Activated CD4-positive, alpha-beta memory T cell treated with anti-CD3 and anti-CD28 coated beads, Interleukin-2, amount 10 ng/mL, durations not matched to agents 7 days and 5 days (primary cell): ENCODE measurements around the gene UCN. TPM values are rescaled to one million over a fixed set of nuclear protein-coding genes. Genes with fewer than 3 reads are reported as not detected.
A peak's percentile ranks its signal among the peaks of the same experiment; 100 is the strongest.
"Not testable (repeated sequence)": the region's sequence is repeated elsewhere in the genome, so short reads cannot be mapped to it uniquely, and the experiment has no call there.

Experiments
- CTCF ChIA-PET: fragments of 350-600 bp; sonication (Branson Sonifier 250); formaldehyde crosslinking; loops from one replicate; lab custom pipeline; 2021; ENCODE audit warnings: antibody characterized with exemption, inconsistent platforms; lab: Charles Lee
- POLR2A ChIA-PET: fragments of 350-600 bp; sonication (Branson Sonifier 250); formaldehyde crosslinking; loops from one replicate; lab custom pipeline; 2021; ENCODE audit warnings: antibody characterized with exemption; lab: Charles Lee
- DNase-seq: peaks from one replicate; pipeline ENCODE4 v3.0.0-alpha.2; 2020
- H3K27ac Mint-ChIP-seq: one replicate; pipeline ENCODE4 v1.8.0; 2021; ENCODE audit warnings: mild to moderate bottlenecking, mixed read lengths
- H3K27me3 Mint-ChIP-seq: one replicate; pipeline ENCODE4 v1.8.0; 2021; ENCODE audit warnings: mixed read lengths
- H3K36me3 Mint-ChIP-seq: one replicate; pipeline ENCODE4 v1.8.0; 2021; ENCODE audit warnings: low read depth, mixed read lengths
- H3K4me1 Mint-ChIP-seq: one replicate; pipeline ENCODE4 v1.8.0; 2021; ENCODE audit warnings: mixed read lengths
- H3K4me3 Mint-ChIP-seq: one replicate; pipeline ENCODE4 v1.8.0; 2021; ENCODE audit warnings: mild to moderate bottlenecking, mixed read lengths
- H3K9me3 Mint-ChIP-seq: one replicate; pipeline ENCODE4 v1.8.0; 2021; ENCODE audit warnings: mixed read lengths
- total RNA-seq, 2 experiments: library from RNA; stranded (reverse); gene quantifications; one replicate each; pipeline ENCODE4 v1.2.3, GENCODE V29; 2021

The UCN gene
- total RNA-seq, 2 experiments from 2014 or later = 2.2 to 3.0 TPM

DNA sequence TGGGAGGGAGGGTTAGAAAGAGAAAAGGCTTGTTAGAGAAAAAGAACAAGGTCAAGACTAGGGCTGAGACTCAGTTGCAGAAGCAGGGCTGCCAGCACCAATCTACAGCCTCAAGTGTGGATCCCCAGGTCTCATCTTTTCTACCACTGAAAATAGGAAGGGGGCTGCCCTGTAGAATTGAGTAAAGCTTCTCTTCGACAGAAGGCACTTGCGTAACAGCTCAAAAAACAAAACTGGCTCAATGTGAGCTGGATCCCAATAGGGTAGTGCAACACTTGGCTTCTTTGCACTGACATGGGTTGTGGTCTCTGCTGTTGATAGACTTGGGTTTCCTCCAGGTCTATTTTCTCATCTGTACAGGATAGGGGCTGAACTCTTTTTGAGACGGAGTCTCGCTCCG, 16.5 kb upstream of the UCN start:
- DNase-seq = no peak
- Mint-ChIP-seq H3K9me3 (no peaks in the 10 kb centered on the region), H3K27ac (peak overlapping the region; percentile 4), H3K27me3 (no peaks in the 10 kb centered on the region), H3K36me3 (peaks cover 37% of the 10 kb centered on the region), H3K4me1 (peaks cover 22% of the 10 kb centered on the region), H3K4me3 (no peak overlapping the region)
- ChIA-PET POLR2A (interaction anchor here (1.3 kb wide), 1 partner anchor 339 kb away, joined by 3 read pairs; the partner anchor contains the start of genes SLC4A1AP and SUPT7L), CTCF (interaction anchor here (1.3 to 3.0 kb wide), 2 partner anchors 22 to 68 kb away, joined by 4 to 19 read pairs; no protein-coding TSS in a partner anchor)

DNA sequence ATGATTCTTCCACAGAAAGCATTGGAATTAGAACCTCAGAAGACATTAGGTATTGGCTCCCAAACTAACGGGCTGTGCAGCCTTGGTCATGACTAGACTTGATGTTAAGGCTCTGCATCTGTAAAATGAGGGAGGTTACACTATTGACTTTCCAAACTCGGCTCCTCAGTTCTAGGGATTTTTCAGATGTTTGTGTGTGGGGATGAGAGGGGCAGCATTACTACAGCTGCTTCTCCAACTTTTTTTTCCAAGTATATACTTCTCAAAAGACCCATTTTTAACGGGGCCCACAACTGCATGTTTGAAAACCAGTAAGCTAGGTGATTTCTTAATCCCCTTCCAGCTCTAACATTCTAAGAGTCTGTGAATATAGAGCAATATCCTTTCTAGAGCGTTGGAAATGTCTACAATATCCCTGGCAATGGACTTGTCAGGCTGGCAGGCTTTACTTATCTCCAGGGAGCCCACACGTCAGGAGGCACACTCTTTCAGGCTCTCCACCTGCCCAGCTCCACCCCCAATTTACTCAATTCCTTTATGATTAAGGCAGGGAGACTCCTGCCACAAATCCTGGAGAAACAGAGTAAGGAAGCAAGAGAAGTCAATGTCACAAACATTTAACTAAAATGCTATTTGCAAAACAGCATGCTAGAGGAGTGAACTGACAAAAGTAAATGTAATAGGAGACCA, 15.5 kb upstream of the UCN start:
- no peaks in the 10 kb centered on the region for H3K9me3 Mint-ChIP-seq
- POLR2A ChIA-PET = interaction anchor here (0.8 to 3.4 kb wide), 16 partner anchors 9 to 537 kb away, joined by 3 to 22 read pairs (median 8); partner anchors contain the start of genes GTF3C2, PPM1G, SLC4A1AP and SNX17
- DNase-seq = no peak
- H3K4me3 Mint-ChIP-seq = peak overlapping the region; percentile 97
- CTCF ChIA-PET = interaction anchor here (1.0 to 3.0 kb wide), 5 partner anchors 20 to 360 kb away, joined by 3 to 19 read pairs (median 6); no protein-coding TSS in a partner anchor
- H3K36me3 Mint-ChIP-seq = peaks cover 33% of the 10 kb centered on the region
- H3K27ac Mint-ChIP-seq = peak overlapping the region; percentile 79
- H3K27me3 Mint-ChIP-seq = no peaks in the 10 kb centered on the region
- peaks cover 22% of the 10 kb centered on the region for H3K4me1 Mint-ChIP-seq

DNA sequence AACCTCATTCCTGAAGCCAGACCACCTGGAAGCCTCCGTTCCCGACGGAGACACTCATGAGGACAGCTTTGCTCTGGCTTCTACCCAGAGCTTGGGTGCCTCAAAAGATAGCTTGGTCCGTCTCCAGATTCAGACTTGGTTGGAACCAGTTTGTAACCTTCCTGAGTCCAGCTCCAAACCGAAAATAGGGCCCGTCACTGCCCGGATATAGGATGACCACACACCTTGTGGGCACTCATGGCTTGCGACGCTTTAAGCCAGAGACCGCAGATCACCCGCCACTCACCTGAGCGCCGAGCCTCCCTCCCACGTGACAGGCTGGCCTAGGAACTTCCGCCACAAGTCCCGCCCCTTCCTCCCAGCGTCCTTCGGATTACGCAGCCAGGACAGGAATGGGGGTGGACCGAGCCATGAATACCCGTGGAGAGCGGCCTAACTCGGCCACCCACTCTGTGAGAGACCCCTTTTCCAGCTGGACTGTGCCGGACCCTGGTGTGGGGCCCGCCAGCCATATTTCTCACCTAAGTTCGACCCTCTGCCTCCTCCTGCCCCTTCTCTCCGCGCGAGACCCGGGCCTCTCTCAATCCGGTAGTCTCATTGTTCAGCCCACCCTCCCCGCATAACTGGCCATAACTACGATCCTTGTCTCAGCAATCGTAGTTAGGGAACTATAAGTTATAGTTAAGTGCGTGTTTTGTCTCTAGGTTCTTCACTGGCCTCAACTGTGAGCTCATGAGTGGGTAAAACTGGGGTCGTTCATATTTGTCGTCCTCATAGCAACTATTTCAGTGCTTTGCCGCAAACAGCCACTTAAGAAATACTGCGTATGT, 14.7 kb upstream of the UCN start, which contains the start of gene MPV17:
Gene MPV17 (minus strand): TSS at position 332 of the 830 bp plus-strand sequence. CDS start 580 bp downstream, outside the sequence.
- peak within 1 kb of the TSS; percentile 79 for H3K27ac Mint-ChIP-seq
- no peaks in the 10 kb centered on the region for H3K9me3 Mint-ChIP-seq
- H3K27me3 Mint-ChIP-seq = no peaks in the 10 kb centered on the region
- DNase-seq = peak; percentile 91
- H3K4me1 Mint-ChIP-seq = peaks cover 22% of the 10 kb centered on the region
- peak within 1 kb of the TSS; percentile 97 for H3K4me3 Mint-ChIP-seq
- POLR2A ChIA-PET = interaction anchor here (0.8 to 3.4 kb wide), 25 partner anchors 8 to 536 kb away, joined by 3 to 22 read pairs (median 5); partner anchors contain the start of genes AGBL5, GTF3C2, OST4 and PPM1G
- H3K36me3 Mint-ChIP-seq = peaks cover 26% of the 10 kb centered on the region
- CTCF ChIA-PET = interaction anchor here (0.9 to 3.0 kb wide), 8 partner anchors 20 to 360 kb away, joined by 3 to 19 read pairs (median 4); partner anchors contain the start of gene TRIM54

DNA sequence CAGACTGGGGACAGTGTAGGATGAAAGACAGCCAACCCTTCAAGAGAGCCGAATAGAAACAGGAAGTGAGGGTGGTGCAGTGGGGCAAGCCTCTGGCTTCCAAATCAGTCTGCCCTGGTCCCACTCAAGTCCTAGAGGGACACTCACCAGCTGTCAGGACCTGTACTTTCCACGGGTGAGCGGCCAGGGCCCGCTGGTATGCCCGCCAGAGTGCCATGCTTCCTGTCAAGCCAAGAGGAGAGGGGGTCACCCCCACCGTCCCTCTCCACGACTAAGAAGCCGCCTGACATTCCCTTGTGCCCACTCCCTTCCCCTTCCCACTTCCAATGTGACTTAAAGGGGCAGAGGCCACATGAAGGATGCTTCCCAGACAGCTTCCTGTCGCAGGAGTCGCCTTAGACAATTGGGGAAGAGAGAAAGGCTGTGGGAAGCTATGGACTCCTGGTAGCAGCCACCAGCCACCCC, 14.1 kb upstream of the UCN start:
- peak; percentile 31 for DNase-seq
- ChIA-PET CTCF (interaction anchor here (0.9 to 3.0 kb wide), 7 partner anchors 10 to 361 kb away, joined by 3 to 19 read pairs (median 3); partner anchors contain the start of gene TRIM54), POLR2A (interaction anchor here (0.8 to 3.4 kb wide), 22 partner anchors 8 to 341 kb away, joined by 3 to 22 read pairs (median 6); partner anchors contain the start of genes AGBL5, GTF3C2, OST4 and PPM1G)

DNA sequence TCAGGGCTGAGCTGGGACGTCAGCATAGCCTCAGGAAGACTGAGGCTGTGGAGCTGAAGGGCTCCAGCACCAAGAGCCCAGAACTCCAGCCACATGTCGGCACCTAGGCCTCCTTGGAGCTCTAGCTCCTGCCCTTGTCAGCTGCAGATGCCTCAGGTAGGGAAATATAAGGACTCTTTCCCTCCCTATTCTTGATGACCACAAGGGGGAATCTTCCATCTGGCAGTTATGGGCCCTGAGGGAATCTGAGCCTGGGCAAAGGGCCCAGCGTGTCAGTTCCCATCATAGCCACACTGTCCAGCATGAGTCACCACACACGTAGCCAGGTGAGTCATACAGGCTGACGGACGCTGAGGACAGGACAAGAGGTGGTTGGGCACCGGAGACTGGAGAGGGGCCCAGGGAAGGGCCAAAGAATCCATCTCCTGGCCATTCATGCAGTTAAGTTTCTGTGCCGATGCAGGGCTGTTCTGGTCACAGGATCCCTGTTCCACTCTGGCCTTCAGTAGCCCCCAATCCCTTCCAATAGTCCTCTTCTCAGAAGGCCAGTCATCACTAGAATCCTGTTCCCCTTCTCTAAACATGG, 12.8 kb upstream of the UCN start:
- Mint-ChIP-seq H3K36me3 (peaks cover 11% of the 10 kb centered on the region), H3K4me3 (no peak overlapping the region), H3K4me1 (peaks cover 22% of the 10 kb centered on the region), H3K27ac (no peak overlapping the region), H3K9me3 (no peaks in the 10 kb centered on the region), H3K27me3 (no peaks in the 10 kb centered on the region)
- ChIA-PET CTCF (interaction anchor here (1.6 to 5.1 kb wide), 3 partner anchors 9 to 49 kb away, joined by 3 to 27 read pairs (median 3); partner anchors contain the start of genes EIF2B4 and SNX17), POLR2A (interaction anchor here (3.1 to 3.4 kb wide), 2 partner anchors 35 to 58 kb away, joined by 17 to 22 read pairs; partner anchors contain the start of genes GTF3C2 and ZNF513)
- no peak for DNase-seq

More for the DNA sequence above, 14.1 kb upstream of the UCN start:
- Mint-ChIP-seq H3K9me3 (no peaks in the 10 kb centered on the region), H3K4me3 (peak overlapping the region; percentile 97), H3K27me3 (no peaks in the 10 kb centered on the region), H3K4me1 (peaks cover 22% of the 10 kb centered on the region), H3K27ac (peak overlapping the region; percentile 79), H3K36me3 (peaks cover 23% of the 10 kb centered on the region)

DNA sequence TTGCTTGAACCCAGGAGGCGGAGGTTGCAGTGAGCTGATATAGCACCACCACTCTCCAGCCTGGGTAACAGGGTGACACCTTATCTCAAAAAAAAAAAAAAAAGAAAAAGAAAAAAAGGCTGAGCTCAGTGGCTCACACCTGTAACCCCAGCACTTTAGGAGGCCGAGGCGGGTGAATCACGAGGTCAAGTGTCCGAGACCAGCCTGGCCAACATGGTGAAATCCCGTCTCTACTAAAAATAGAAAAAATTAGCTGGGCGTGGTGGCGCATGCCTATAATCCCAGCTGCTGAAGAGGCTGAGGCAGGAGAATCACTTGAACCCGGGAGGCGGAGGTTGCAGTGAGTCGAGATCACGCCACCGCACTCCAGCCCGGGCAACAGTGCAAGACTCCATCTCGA, 11.6 kb upstream of the UCN start:
- H3K27ac Mint-ChIP-seq, DNase-seq, H3K36me3 Mint-ChIP-seq, H3K27me3 Mint-ChIP-seq, H3K4me3 Mint-ChIP-seq, H3K9me3 Mint-ChIP-seq: not testable (repeated sequence)
- POLR2A ChIA-PET = interaction anchor here (1.1 kb wide), 1 partner anchor 27 kb away, joined by 3 read pairs; no protein-coding TSS in a partner anchor
- CTCF ChIA-PET = interaction anchor here (0.5 to 5.1 kb wide), 3 partner anchors 17 to 69 kb away, joined by 3 to 27 read pairs (median 4); partner anchors contain the start of genes EIF2B4 and SNX17
- H3K4me1 Mint-ChIP-seq = peaks cover 22% of the 10 kb centered on the region

DNA sequence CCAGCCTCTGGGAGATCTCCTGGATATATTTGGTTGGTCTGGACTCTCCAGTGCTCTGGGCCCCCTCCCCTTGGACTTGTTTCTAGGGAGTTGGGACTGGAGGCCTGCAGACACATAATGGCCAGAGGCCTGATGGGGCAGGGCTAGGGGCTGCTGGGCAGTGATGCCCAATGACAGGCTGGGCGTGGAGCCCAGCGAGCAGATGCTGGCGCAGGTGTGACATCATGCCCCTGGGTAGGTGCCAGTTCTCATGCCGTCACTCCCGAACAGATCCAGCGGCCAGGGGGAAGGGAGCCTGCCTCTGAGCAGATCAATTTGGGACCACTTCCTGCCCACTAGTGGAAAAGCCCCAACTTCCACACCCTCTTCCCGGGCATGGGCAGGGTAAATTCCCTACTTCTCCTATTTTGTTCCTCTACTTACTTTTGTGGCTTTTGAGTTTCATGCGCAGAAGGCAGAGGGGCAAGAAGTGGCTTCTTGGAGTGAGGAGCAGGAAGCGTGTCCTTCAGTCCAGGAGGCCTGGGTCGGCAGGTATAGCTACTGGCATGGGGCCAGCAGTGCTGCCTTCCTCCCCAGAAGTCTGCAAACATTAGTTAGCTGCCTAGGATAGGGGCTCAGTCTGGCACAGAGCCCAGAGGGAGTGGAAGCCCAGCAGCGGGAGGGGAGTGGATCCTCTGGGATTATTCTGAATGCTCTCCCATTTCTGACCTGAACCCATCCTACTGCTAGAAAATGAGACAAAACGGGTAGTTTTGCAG, 8.6 kb upstream of the UCN start:
- no peaks in the 10 kb centered on the region for H3K27me3 Mint-ChIP-seq
- peaks cover 7% of the 10 kb centered on the region for H3K4me1 Mint-ChIP-seq
- peaks cover 9% of the 10 kb centered on the region for H3K36me3 Mint-ChIP-seq
- H3K27ac Mint-ChIP-seq = no peak overlapping the region
- ChIA-PET CTCF (interaction anchor here (1.1 to 5.1 kb wide), 2 partner anchors 14 to 37 kb away, joined by 3 to 27 read pairs; no protein-coding TSS in a partner anchor), POLR2A (no interaction called here)
- no peak overlapping the region for H3K4me3 Mint-ChIP-seq
- no peaks in the 10 kb centered on the region for H3K9me3 Mint-ChIP-seq
- no peak for DNase-seq

DNA sequence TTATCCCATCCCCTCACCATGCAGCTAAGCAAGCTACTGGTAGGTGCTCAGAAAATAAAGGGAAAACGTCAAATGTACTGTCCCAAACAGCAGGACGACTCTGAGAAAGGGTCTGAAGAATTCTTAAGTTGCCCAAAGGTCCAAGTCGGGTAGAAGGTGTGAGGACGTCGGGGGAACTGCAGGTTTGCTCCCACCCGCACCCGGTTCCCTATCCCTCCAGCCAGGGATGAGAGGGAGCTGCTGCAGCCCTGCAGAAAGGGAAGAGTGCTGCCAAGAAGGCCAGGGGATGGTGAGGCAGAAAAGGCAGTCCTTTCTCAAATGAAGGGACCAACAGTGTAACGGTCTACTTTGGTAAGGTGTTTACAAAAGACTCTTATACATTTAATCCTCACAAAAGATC, 6.9 kb upstream of the UCN start:
- POLR2A ChIA-PET = interaction anchor here (1.2 to 2.2 kb wide), 2 partner anchors 8 to 51 kb away, joined by 3 to 10 read pairs; partner anchors contain the start of gene MPV17
- Mint-ChIP-seq H3K27ac (no peak overlapping the region), H3K27me3 (no peaks in the 10 kb centered on the region), H3K4me3 (no peak overlapping the region), H3K36me3 (peaks cover 20% of the 10 kb centered on the region), H3K9me3 (no peaks in the 10 kb centered on the region), H3K4me1 (no peaks in the 10 kb centered on the region)
- CTCF ChIA-PET = interaction anchor here (0.9 kb wide), 1 partner anchor 173 kb away, joined by 3 read pairs; no protein-coding TSS in a partner anchor
- DNase-seq = no peak

DNA sequence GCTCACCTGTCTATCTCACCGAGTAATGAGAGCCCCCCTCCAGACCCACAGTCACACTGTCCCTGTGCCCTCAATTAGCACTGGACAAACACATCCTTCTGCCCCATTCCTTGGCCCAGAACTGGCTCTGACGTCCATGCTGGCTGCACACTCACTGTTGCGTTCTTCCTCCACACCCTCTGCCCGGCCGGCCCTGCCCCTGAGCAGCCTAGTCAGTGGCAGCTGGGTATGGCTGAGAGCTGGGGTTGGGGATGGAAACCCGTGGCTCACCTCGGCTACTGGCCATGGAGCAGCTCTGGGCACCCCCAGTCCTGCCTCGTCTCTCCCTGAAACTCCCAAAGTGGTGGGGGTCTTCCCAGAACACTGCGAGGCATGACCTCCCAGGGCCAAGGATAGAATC, 6.5 kb upstream of the UCN start:
- ChIA-PET CTCF (interaction anchor here (0.8 to 4.4 kb wide), 4 partner anchors 12 to 173 kb away, joined by 3 to 16 read pairs (median 4); no protein-coding TSS in a partner anchor), POLR2A (interaction anchor here (1.2 to 2.2 kb wide), 2 partner anchors 8 to 50 kb away, joined by 3 to 10 read pairs; partner anchors contain the start of gene MPV17)
- H3K9me3 Mint-ChIP-seq = no peaks in the 10 kb centered on the region
- no peaks in the 10 kb centered on the region for H3K4me1 Mint-ChIP-seq
- no peak overlapping the region for H3K27ac Mint-ChIP-seq
- peaks cover 22% of the 10 kb centered on the region for H3K36me3 Mint-ChIP-seq
- no peaks in the 10 kb centered on the region for H3K27me3 Mint-ChIP-seq
- DNase-seq = no peak
- H3K4me3 Mint-ChIP-seq = no peak overlapping the region

DNA sequence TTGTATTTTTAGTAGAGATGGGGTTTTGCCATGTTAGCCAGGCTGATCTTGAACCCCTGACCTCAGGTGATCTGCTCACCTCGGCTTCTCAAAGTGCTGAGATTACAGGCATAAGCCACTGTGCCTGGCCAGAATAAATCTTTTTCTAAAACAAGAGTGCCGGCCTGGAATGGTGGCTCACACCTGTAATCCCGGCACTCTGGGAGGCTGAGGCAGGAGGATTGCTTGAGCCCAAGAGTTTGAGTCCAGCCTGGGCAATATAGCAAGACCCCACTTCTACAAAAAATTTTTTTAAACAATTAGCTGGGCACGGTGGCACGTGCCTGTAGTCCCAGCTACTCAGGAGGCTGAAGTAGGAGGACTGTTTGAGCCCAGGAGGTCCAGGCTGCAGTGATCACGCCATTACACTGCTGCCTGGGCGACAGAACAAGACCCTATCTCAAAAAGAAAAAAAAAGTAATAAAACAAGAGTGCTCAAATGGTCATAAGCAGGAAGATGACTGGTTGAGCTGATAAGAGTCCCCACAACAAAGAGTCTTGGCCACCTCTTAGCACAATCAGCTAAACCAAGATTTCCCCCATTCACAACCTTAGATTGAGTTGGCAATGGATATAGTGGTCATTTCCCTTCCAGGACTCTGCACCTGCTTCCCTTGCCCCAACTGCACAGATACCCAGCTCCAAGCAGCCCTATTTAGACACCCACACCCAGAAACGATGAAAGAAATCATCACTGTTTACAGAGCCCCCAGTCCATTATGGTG, 5.8 kb upstream of the UCN start:
- no peak for DNase-seq
- Mint-ChIP-seq H3K4me1 (no peaks in the 10 kb centered on the region), H3K9me3 (no peaks in the 10 kb centered on the region), H3K36me3 (peaks cover 26% of the 10 kb centered on the region), H3K4me3 (no peak overlapping the region), H3K27me3 (no peaks in the 10 kb centered on the region), H3K27ac (no peak overlapping the region)
- ChIA-PET CTCF (interaction anchor here (0.8 to 4.4 kb wide), 3 partner anchors 11 to 56 kb away, joined by 3 to 16 read pairs (median 4); no protein-coding TSS in a partner anchor), POLR2A (interaction anchor here (0.6 to 2.2 kb wide), 3 partner anchors 9 to 50 kb away, joined by 3 to 10 read pairs (median 3); partner anchors contain the start of gene MPV17)
